Activated CD4-positive, alpha-beta T cell treated with anti-CD3 and anti-CD28 coated beads, Interleukin-2, amount 50 U/mL, for 48 hours (primary cell): Measurements from ENCODE around the gene ARHGEF10L.
"Not testable (repeated sequence)": the region's sequence is repeated elsewhere in the genome, so short reads cannot be mapped to it uniquely, and the experiment has no call there.

Source experiments
- DNase-seq, 2 experiments: peaks; one replicate each; pipeline ENCODE4 v3.0.0-alpha.2; 2020

ARHGEF10L gene

GRCh38 chr1:17616731-17617279, 77.3 kb downstream of the ARHGEF10L start:
- no peak for DNase-seq

- DNase-seq, result no peak
Observed at GRCh38 chr1:17617787-17618557, 78.5 kb downstream of the ARHGEF10L start.

- DNase-seq, result no peak
Observed at GRCh38 chr1:17618558-17619247, 79.2 kb downstream of the ARHGEF10L start.

- no peak for DNase-seq
Observed at GRCh38 chr1:17620448-17620847, 81.0 kb downstream of the ARHGEF10L start.

- no peak for DNase-seq
Observed at GRCh38 chr1:17621691-17622090, 82.2 kb downstream of the ARHGEF10L start.

GRCh38 chr1:17622823-17623222, 83.3 kb downstream of the ARHGEF10L start:
- DNase-seq, result no peak

- no peak for DNase-seq
Observed at GRCh38 chr1:17624611-17625233, 85.2 kb downstream of the ARHGEF10L start.

GRCh38 chr1:17627239-17628052, 87.9 kb downstream of the ARHGEF10L start:
- no peak for DNase-seq

- not testable (repeated sequence) for DNase-seq
Observed at GRCh38 chr1:17629046-17629445, 89.5 kb downstream of the ARHGEF10L start.

GRCh38 chr1:17629460-17629859, 90.0 kb downstream of the ARHGEF10L start:
- no peak for DNase-seq

- DNase-seq, result no peak
Observed at GRCh38 chr1:17630048-17630830, 90.7 kb downstream of the ARHGEF10L start.

- DNase-seq, result no peak
Observed at GRCh38 chr1:17630986-17631385, 91.5 kb downstream of the ARHGEF10L start.

GRCh38 chr1:17631410-17631809, 91.9 kb downstream of the ARHGEF10L start:
- DNase-seq, result no peak

GRCh38 chr1:17632106-17632505, 92.6 kb downstream of the ARHGEF10L start:
- DNase-seq, result no peak

- DNase-seq, result no peak
Observed at GRCh38 chr1:17632541-17633184, 93.2 kb downstream of the ARHGEF10L start.

GRCh38 chr1:17633654-17634053, 94.2 kb downstream of the ARHGEF10L start:
- DNase-seq, result no peak

GRCh38 chr1:17635276-17635675, 95.8 kb downstream of the ARHGEF10L start:
- DNase-seq, result no peak

GRCh38 chr1:17635811-17636210, 96.3 kb downstream of the ARHGEF10L start:
- DNase-seq, result no peak

- no peak for DNase-seq
Observed at GRCh38 chr1:17636612-17637011, 97.1 kb downstream of the ARHGEF10L start.

GRCh38 chr1:17637055-17637454, 97.6 kb downstream of the ARHGEF10L start:
- DNase-seq, result no peak

- DNase-seq, result no peak
Observed at GRCh38 chr1:17639703-17640340, 100.3 kb downstream of the ARHGEF10L start.
